ENCODE measurements around the gene HEXA. TPM values are rescaled to one million over a fixed set of nuclear protein-coding genes. Genes with fewer than 3 reads are reported as not detected.
"Not testable (repeated sequence)": the region's sequence is repeated elsewhere in the genome, so short reads cannot be mapped to it uniquely, and the experiment has no call there.

HEXA gene
- total RNA-seq = 38.3 TPM

DNA sequence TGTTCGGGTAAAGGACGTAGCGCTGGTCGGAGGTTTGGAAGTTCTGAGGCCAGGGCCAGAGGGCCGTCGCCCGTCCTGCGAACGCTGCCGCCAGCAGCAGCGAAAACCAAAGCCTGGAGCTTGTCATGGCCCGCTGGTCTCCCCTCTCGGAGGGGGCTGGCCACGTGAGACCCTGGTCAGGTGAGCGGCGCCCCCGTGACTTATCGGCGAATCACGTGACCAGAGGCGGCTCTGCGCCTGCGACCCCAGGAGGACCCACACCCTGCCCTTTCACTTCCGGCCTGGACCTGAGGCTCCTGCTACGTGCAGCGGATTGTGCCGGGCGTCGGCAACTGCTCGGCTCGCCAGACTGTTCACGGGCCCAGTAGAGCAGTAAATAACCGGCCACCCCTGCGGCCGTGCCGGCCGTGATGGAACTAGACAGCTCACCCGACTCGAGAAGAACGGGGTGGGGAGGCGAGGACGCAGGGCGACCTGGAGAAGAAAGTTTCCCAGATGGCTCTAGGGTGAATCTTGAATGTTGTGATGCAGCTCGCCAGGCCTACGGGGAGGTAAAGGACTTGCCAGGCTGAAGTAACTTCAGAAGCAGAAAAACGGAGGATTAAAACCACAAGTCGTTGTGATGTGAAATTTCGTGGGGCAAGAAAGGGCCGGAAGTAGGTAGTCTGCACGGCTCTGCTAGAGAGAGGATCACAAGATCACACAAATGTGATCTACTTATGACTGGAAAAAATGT, at the start of gene HEXA:
HEXA (minus strand) TSS at position 169 of the 736 bp plus-strand sequence; CDS start at position 127, 42 bp downstream.
- peak; percentile 91 for ATAC-seq

DNA sequence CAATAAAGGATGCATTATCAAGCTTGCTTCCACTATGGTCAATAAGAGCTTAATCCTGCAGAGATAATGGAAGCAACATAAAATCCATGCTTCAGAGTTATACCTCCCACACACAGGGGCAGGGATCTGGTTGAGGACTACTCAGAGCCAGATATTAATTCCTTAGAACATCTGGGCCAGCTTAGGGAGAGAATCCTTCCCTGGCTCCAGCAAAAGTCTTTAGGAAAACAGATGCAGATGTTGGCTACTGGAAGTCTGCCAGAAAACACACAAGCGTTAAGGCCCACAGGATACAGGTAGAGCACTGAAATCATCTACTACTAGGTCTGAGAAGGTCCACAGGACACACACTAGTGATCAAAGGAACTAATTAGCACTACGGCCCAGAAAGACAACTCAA, 47.4 kb upstream of the HEXA start:
- ATAC-seq = no peak

DNA sequence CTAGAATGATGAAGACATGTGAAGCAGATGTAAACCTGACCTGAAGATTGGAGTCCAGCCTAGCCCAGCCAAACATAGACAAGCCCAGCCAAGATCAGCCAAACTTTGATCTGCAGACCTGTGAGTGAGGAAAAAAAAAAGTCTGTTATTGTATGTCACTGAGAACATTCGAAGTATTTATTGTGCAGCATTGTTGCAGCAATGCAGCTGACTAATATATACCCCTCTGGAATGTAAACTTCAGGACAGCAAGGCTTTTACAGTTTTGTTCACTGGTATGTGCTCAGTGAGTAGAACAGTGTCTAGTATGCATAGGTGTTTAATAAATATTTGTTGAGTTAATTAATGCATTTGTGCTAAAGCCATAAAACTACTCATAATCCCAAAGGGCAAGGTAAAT, 45.7 kb upstream of the HEXA start:
- ATAC-seq = no peak

DNA sequence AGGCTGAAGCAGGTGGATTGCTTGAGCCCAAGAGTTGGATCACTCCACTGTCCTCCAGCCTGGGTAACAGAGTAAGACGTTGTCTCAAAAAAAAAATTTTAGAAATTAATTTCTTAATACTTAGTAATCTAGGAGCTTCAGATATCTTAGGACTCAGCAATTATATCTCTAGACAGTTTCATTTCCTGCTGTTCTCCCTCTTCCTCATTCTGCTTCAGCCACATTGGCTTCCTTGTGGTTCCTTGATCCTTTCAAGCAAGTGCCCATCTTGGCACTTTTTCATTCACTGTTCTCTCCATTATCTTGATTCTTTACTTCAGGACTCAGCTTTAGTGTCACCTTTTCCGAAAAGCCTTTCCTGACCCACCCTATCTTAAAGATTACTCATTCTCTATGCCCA, 44.8 kb upstream of the HEXA start:
- no peak for ATAC-seq

DNA sequence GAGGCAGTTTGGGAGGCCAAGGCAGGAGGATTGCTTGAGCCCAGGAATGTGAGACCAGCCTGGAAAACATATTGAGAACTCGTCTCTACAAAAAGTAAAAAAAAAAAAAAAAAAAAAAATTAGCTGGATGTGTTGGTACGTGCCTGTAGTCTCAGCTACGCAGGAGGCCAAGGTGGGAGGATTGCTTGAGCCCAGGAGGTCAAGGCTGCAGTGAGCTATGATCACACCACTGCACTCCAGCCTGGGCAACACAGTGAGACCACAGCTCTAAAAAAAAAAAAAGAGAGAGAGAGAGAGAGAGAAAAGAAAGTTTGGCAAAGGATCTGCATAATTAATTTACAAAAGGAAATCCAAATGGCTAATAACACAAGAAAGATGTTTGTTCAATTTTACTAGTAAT, 44.0 kb upstream of the HEXA start:
- ATAC-seq = not testable (repeated sequence)

GRCh38 chr15:72415304-72415703, 39.5 kb upstream of the HEXA start:
- ATAC-seq = no peak

- not testable (repeated sequence) for ATAC-seq
Measured at GRCh38 chr15:72413337-72413736, 37.5 kb upstream of the HEXA start.

DNA sequence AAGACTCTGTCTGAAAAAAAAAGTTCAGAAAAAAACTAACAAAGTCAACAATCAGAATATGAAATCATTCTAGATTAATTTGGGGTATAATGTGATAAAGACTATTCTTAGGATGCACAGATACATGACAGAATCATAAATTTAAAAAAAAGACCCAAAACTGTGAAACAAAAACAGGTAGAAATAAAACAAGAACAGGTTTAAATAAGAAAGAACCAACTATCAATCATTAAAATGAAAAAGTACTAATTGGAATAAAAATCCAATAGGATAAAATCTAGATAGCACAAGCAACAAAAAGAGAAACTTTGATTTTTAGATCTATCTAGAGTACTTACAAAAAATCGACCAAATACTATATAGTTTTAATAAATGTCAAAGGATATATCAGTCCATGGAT, 35.7 kb upstream of the HEXA start:
- no peak for ATAC-seq

DNA sequence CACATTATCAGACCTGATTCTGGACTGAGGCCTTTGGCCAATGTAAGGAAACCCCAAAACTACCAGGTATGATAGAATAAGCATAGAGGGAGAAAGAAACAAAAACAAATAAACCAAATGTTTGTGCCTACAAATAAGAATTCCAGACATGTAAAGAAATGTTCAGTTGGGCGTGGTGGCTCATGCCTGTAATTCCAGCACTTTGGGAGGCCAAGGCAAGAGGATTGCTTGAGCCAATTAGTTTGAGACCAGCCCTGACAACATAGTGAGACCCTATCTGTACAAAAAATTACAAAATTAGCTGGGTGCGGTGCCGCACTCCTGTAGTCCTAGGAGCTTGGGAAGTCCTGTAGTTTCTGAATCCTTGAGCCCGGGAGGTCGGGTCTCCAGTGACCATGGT, 35.3 kb upstream of the HEXA start:
- no peak for ATAC-seq

GRCh38 chr15:72406936-72407335, 31.1 kb upstream of the HEXA start:
- no peak for ATAC-seq

GRCh38 chr15:72404841-72405240, 29.0 kb upstream of the HEXA start:
- ATAC-seq = no peak

DNA sequence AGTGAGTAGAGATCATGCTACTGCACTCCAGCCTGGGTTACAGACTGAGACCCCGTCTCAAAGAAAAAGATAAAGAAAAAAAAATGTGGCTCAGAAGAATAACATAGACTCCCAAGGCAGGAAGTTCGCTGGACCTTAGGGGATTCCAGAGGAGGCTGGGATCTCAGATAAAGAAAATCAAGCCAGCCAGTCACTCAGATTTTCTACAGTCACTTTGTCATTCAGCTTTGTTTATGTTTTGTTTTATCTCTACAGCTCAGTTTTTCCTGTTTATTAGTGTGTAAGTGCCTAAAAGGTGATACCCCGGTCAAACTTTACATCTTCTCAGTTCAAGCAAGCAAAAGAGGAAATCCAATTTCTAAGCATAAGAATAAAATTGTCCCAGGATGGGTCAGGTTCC, 28.5 kb upstream of the HEXA start:
- no peak for ATAC-seq

DNA sequence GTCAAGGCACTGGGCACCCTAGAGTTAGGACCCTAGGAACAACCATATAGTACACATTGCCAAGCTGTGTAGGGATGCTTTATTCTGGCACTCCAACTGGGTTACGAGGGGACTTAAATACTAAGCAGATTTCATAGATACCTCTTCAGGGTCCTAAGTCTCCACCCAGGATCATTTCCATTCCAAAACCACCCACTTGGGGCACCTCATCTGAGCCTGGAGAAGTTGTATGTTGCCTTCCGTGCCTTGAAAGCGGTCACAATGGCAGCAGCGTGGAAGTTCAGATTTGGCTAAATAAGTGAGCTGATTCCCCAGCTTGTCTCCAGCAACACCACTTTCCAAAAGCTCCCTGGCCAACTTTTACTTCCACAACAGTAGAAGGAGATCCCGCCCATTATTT, 26.9 kb upstream of the HEXA start:
- ATAC-seq = no peak

GRCh38 chr15:72398648-72399047, 22.8 kb upstream of the HEXA start:
- ATAC-seq = no peak

DNA sequence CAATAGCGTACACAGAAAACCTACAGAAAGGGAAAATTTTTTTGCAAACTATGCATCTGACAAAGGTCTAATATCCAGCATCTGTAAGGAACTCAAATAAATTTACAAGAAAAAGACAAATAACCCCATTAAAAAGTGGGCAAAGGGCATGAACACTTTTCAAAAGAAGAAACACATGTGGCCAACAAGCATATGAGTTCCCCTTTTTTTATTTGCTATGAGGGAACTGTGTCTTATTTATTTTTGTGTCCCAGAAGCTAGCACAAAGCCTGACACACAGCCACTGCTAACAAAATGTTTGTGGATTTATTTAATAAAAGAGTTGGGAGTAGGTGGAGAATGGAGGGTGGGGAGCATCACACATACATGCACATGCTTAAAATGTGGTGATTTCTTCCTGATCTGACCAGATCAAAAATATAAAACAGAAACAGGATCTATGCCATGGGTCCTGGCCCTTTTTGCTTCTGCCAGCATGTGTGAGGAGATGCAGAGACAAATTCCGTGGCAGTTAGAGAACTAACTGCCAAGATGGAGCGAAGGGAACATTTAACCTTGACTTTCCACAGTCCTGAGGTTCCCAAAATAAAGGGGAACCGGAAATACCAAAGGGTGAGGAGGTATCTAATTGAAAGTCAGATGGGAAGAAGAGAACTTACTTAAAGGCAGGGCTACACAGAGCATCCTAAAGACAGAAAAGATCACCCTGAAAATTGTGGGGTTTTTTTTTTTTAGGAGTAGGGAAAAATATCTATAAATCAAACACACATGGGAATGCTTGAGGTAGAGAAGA, 22.2 kb upstream of the HEXA start, which contains the start of gene TMEM202:
TMEM202 (plus strand) TSS at position 510 of the 793 bp plus-strand sequence; CDS start at position 532, 22 bp downstream.
- ATAC-seq = no peak

GRCh38 chr15:72396331-72396730, 20.5 kb upstream of the HEXA start:
- not testable (repeated sequence) for ATAC-seq

GRCh38 chr15:72389231-72389630, 13.4 kb upstream of the HEXA start:
- no peak for ATAC-seq

GRCh38 chr15:72387741-72388140, 11.9 kb upstream of the HEXA start:
- no peak for ATAC-seq

GRCh38 chr15:72382146-72382545, 6.3 kb upstream of the HEXA start:
- no peak for ATAC-seq

DNA sequence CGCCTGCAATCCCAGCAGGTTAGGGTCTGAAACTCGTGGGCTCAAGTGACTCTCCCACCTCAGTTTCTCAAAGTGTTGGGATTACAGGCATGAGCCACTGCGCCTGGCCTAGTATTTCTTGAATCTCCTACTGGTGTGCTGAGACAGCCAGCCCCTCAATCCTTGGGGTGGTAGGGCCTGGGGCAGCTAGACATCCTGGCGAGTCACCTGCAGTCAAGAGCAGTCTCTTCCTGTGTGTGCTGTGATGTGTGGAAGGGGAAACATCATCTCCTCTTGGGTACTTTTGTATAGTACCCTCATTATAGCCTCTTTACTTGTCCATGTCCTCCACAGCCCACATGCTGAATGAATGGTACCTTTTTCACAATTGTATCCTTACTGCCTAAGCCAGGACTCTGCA, 4.9 kb upstream of the HEXA start:
- no peak for ATAC-seq

GRCh38 chr15:72379856-72380430, 4.1 kb upstream of the HEXA start:
- ATAC-seq = no peak

DNA sequence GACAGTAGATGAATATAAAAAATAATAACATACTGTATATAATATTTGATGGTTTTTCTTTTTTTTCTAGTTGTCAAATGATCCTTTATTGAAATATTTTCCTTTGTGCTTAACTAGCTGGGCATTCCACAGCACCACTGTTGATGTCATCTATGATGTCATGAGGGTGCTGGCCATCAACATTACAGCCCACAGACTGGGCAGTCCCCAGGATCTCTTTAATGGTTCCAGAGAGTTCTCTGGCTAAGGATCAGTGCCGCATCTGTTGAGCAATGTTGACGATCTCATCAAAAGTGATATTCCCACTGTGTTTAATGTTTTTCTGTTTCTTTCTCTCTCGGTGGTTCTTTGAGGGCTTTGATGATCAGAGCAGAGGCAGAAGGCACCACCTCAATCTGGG, 3.3 kb upstream of the HEXA start:
- not testable (repeated sequence) for ATAC-seq

DNA sequence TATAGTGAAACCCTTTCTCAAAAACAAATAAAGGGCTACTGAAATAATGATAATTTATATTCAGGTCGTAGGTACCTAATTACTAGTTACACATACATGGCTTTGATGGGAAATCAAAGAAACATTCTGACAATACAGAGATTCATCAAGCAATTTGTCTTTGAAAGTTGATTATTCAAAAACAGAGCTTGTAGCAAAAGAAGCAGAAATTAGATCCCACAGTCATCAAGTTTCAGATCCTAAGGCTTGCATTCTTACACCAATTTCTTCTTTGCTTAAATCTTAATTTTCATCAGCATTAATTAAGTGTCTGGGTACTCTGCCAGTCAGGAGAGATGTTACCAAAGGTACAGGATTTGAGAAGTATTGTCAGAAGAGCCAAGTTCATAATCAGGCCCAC, 1.5 kb upstream of the HEXA start:
- no peak for ATAC-seq

- ATAC-seq = peak; percentile 82
Measured at GRCh38 chr15:72375501-72375845, 341 bp downstream of the HEXA start.
